Measurements from ENCODE around the gene LIMS2. TPM values are rescaled to one million over a fixed set of nuclear protein-coding genes. Genes with fewer than 3 reads are reported as not detected.
A peak's percentile ranks its signal among the peaks of the same experiment; 100 is the strongest.

Gene LIMS2, protein sequence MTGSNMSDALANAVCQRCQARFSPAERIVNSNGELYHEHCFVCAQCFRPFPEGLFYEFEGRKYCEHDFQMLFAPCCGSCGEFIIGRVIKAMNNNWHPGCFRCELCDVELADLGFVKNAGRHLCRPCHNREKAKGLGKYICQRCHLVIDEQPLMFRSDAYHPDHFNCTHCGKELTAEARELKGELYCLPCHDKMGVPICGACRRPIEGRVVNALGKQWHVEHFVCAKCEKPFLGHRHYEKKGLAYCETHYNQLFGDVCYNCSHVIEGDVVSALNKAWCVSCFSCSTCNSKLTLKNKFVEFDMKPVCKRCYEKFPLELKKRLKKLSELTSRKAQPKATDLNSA
- 10 to 100 TPM in 2 of 4 donors, 1 to 10 TPM in 2; 5.3 to 15.5 (median 9.9) TPM for total RNA-seq

DNA sequence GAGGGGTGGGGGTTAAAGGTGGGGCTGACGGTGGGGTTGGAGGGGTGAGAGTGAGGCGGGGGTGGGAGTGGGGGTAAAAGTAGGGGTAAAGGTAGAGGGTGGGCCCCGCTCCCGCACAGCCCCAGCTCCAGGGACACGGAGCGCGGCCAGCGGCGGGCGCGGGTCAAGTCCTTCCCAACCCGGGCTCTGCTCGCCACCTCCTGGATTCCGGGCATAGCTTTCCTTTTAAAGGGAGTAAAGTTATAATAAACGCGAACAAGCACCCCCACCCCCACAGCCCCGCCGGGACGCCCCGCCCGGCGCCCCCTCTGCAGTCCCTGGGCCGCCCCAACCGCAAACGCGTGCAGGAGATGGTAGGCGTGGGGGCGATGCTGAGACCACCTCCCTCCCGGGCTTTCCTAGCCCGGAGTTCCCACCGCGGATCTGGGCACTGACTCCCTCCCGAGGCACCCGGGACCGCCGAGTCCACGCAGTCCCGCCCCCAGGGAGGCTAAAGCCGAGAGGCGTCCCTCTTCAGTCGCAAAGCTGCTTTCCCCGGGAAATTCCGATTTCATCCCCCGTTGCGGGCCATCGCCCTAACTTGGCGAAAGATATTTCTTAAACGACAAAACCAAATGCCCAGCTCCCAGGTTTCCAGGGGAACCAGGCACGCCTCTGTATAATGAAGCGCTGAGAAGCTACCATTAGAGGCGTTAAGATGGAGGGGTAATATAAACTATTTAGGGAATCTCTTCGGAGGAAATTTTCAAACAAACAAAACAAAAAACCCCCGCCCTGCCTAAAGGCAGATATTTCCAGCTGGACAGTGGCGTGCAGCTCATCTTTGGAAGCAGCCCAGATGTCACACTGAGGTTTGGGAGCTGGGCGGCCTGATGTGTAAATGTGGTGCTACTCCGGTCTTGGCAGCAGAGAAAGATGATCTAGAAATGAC lies at the start of gene LIMS2:
LIMS2 (minus strand) TSS at position 200 of the 931 bp plus-strand sequence. CDS start 506 bp downstream, outside the sequence.
- Histone ChIP-seq H3K36me3 (no peaks in the 10 kb centered on the region), H3K4me1 (peaks cover 0 to 8% of the 10 kb centered on the region in 2 donors), H3K27ac (peak within 1 kb of the TSS; percentile 66 to 81 (median 72)), H3K27me3 (peaks cover 4 to 11% (median 6%) of the 10 kb centered on the region in 3 donors), H3K9me3 (no peaks in the 10 kb centered on the region), H3K4me3 (peak within 1 kb of the TSS; percentile 67 to 73 (median 70))
- DNase-seq (no peak), ATAC-seq (peak; percentile 24 to 47)
- intact Hi-C loops (cut with DNase I; ENCODE audit: low total_unique reads) (no loop called here), in situ Hi-C loops (cut with MboI; ENCODE audit: low sequenced_read_pairs in 4 of 4) (no loop called here)
- TF ChIP-seq, protein P1, sequence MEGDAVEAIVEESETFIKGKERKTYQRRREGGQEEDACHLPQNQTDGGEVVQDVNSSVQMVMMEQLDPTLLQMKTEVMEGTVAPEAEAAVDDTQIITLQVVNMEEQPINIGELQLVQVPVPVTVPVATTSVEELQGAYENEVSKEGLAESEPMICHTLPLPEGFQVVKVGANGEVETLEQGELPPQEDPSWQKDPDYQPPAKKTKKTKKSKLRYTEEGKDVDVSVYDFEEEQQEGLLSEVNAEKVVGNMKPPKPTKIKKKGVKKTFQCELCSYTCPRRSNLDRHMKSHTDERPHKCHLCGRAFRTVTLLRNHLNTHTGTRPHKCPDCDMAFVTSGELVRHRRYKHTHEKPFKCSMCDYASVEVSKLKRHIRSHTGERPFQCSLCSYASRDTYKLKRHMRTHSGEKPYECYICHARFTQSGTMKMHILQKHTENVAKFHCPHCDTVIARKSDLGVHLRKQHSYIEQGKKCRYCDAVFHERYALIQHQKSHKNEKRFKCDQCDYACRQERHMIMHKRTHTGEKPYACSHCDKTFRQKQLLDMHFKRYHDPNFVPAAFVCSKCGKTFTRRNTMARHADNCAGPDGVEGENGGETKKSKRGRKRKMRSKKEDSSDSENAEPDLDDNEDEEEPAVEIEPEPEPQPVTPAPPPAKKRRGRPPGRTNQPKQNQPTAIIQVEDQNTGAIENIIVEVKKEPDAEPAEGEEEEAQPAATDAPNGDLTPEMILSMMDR (IDR thresholded peaks at IDR 0.05 in 4 of 5, conservative IDR thresholded peaks at IDR 0.05 in 1 of 5): peak in 1 of 5 experiments; percentile 7
- no peak for TF ChIP-seq POLR2A (IDR thresholded peaks at IDR 0.05)

DNA sequence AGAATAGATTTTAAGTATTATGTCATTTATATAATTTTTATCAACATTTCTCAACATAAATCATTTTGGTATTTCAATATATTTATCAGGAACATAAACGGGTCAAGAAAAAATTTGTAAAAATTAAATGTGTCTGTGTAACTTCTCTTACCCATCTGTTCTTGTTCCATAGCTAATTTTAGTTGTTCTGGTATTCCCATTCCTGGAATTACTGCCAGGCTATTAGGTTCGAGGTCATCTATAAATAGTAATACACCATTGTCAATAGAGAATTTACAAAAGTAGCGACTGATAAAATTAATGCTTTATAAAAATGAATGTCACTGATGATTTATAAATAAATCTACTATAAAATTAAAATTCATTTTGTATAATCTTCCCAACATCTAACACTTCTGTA lies 47.5 kb upstream of the LIMS2 start:
- intact Hi-C loops (cut with DNase I; ENCODE audit: low total_unique reads): no loop called here

DNA sequence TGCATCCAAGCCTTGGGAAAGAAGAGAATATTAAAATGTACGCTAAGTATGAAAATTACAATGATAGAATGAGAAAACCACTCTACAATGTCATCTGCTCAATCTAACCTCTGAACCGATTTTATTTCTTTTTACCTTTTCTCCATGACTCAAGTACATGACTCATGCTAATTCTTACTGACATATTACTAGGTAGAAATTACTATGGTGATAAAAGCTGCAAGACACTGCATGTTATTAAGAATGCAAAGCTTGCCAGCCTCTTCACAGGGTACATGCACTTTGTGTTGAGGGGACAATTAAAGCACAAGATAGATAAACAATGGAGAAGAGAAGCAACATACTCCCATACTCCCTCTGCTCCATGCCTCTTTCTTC lies 46.6 kb upstream of the LIMS2 start:
- in situ Hi-C loops (cut with MboI; ENCODE audit: low sequenced_read_pairs in 4 of 4) (no loop called here), intact Hi-C loops (cut with DNase I; ENCODE audit: low total_unique reads) (no loop called here)
- Histone ChIP-seq H3K36me3 (peaks cover 0 to 56% of the 10 kb centered on the region in 2 donors), H3K4me3 (no peak overlapping the region), H3K27me3 (no peaks in the 10 kb centered on the region), H3K9me3 (no peaks in the 10 kb centered on the region), H3K4me1 (peaks cover 27 to 32% of the 10 kb centered on the region in 2 donors), H3K27ac (peak overlapping the region in 2 of 4 donors; percentile 5 to 48)
- TF ChIP-seq, protein P1 (IDR thresholded peaks at IDR 0.05 in 4 of 5, conservative IDR thresholded peaks at IDR 0.05 in 1 of 5): no peak
- TF ChIP-seq POLR2A (IDR thresholded peaks at IDR 0.05): no peak
- ATAC-seq (no peak), DNase-seq (no peak)

More for the DNA sequence above, 47.5 kb upstream of the LIMS2 start:
- peaks cover 27 to 28% of the 10 kb centered on the region in 2 donors for H3K4me1 ChIP-seq
- no peaks in the 10 kb centered on the region for H3K9me3 ChIP-seq
- peak; percentile 67 to 71 for ATAC-seq
- no peak overlapping the region for H3K4me3 ChIP-seq
- DNase-seq: no peak
- peak overlapping the region; percentile 30 to 48 (median 38) for H3K27ac ChIP-seq
- no peaks in the 10 kb centered on the region for H3K27me3 ChIP-seq
- peaks cover 0 to 54% of the 10 kb centered on the region in 2 donors for H3K36me3 ChIP-seq
- in situ Hi-C loops (cut with MboI; ENCODE audit: low sequenced_read_pairs in 4 of 4): no loop called here
- TF ChIP-seq, protein P1 (IDR thresholded peaks at IDR 0.05 in 4 of 5, conservative IDR thresholded peaks at IDR 0.05 in 1 of 5): no peak
- no peak for TF ChIP-seq POLR2A (IDR thresholded peaks at IDR 0.05)

DNA sequence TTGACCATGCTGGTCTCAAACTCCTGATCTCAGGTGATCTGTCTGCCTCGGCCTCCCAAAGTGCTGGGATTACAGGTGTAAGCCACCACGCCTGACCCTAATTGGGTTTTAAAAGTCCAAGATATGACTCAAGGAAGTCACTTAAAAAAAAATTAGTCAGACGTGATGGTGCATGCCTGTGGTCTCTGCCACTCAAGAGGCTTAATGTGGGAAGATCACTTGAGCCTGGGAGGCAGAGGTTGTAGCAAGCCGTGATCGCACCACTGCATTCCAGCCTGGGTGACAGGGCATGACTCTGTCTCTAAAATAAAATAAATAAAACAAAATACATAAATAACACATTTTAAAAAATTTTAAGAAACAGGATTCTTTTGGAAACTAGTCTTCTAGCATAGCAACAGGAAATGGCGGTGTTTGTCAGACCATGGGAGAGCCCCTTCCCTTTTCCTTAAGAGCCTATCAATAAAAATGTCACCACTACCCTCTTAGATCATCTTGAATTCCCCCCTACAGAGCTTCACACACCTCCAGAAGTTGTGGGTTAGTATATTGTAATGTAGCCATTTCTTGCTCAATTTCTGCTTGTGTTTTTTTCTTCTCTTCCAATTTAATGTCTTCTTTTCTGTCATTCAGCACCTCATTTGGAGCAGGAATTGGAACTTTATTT lies 46.1 kb upstream of the LIMS2 start:
- Histone ChIP-seq H3K4me3 (no peak overlapping the region), H3K9me3 (no peaks in the 10 kb centered on the region), H3K36me3 (peaks cover 0 to 61% of the 10 kb centered on the region in 2 donors), H3K27me3 (no peaks in the 10 kb centered on the region), H3K27ac (no peak overlapping the region), H3K4me1 (peaks cover 27% of the 10 kb centered on the region in 2 donors)
- DNase-seq (no peak), ATAC-seq (no peak)
- in situ Hi-C loops (cut with MboI; ENCODE audit: low sequenced_read_pairs in 4 of 4) (no loop called here), intact Hi-C loops (cut with DNase I; ENCODE audit: low total_unique reads) (no loop called here)
- TF ChIP-seq POLR2A (IDR thresholded peaks at IDR 0.05): no peak
- TF ChIP-seq, protein P1 (IDR thresholded peaks at IDR 0.05 in 4 of 5, conservative IDR thresholded peaks at IDR 0.05 in 1 of 5): no peak

Measured in gastrocnemius medialis (tissue), 4 donors.